Stimulated activated CD4-positive, alpha-beta T cell treated with anti-CD3 and anti-CD28 coated beads, Interleukin-2, amount 100 ng/mL, for 24 hours (primary cell): ENCODE measurements around the gene ZSCAN25.
"Not testable (repeated sequence)": the region's sequence is repeated elsewhere in the genome, so short reads cannot be mapped to it uniquely, and the experiment has no call there.

ENCODE experiments used
- DNase-seq, 2 donors: peaks; one replicate each; pipeline ENCODE4 v3.0.0-alpha.2; 2020

ZSCAN25 gene

DNA sequence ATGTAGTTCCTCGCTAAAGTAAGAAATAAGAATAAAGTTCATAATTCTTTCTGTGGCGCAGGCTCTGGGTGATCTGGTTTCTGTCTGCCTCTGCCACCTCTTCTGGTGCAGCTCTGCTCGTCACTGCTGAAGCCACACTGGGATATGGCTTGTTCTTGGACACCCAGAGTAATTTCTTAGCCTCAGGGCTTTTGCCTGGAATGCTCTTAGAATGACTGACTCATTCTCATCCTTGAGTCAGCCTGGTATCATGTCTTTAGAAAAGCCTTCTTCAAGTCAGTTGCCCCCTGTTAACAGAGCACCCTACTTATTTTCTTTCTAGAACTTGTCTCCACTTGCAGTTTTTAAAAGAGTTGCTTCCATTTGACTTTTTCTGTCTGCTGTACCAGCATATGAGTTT is 2.0 kb downstream of the ZSCAN25 start:
- no peak for DNase-seq

DNA sequence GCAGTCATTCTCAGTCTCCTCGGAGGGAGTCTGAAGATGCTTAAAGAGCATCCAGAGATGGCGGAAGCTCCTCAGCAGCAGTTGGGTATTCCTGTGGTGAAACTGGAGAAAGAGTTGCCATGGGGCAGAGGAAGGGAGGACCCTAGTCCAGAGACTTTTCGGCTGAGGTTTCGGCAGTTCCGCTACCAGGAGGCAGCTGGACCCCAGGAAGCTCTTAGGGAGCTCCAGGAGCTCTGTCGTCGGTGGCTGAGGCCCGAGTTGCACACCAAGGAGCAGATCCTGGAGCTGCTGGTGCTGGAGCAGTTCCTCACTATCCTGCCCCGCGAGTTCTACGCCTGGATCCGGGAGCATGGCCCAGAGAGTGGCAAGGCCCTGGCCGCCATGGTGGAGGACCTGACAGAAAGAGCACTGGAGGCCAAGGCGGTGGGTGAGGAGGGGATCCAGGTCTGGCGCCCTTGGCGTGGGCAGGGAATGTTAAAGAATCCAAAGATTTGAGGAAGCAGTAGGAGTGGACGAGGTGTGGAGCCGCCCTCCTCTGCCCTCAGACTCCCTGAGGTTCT is 2.9 kb downstream of the ZSCAN25 start:
- DNase-seq, result no peak

DNA sequence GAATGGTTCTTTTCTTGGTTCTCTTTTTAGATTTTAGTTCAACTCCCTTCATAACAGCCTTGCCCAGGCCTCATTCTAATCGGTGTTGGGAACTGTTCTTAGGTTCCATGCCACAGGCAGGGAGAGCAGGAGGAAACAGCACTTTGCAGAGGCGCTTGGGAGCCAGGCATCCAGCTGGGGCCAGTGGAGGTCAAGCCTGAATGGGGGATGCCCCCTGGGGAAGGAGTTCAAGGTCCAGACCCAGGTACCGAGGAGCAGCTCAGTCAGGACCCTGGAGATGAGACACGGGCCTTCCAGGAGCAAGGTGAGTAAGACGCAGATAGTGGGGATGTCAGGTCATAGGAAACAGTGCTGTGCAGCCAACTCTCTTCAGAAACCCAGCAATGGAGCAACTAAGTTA is 4.5 kb downstream of the ZSCAN25 start:
- no peak for DNase-seq

DNA sequence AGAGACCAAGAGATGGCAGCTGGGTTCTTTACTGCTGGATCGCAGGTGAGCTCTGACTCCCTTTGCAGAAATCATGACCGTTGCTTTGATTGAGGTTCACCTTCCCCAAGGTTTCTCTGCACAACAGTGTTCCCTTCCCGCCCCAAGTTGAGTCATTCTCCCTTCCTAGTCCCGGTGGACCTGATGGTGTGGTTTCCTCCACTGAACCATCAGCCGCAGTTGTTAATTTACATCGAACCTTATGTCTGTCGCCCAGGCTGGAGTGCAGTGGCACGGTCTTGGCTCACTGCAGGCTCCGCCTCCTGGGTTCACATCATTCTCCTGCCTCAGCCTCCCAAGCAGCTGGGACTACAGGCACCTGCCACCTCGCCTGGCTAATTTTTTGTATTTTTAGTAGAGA is 5.8 kb downstream of the ZSCAN25 start:
- no peak for DNase-seq

DNA sequence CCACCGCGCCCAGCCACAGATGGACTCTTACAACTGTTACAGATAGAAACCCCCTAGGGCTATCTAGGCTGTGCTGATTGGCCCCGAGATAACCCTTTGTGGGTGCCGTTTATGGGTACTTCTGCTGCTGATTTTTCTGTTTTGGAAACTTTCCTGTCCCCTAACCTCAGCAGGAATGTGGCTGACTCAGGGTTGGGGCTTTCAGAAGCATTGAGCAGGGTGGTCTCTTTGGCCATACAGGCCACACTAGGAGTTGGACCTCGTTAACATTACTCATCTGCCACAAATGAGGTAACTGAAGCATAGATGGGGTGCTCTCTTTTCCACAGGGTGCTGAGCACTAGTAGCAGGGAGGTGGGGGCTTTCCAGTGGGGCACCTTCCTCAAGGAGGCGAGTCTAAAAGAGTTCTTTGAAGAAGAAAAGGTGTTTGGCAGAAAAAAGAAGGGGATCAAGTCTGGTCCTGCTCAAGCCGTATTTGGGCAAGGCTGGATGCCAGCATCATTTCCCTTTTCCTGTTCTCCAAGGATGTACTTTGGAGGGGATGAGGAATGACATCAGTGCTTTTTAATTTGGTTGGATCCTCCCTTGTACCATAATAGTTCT is 6.4 kb downstream of the ZSCAN25 start:
- peak in 1 of 2 donors; percentile 36 for DNase-seq

DNA sequence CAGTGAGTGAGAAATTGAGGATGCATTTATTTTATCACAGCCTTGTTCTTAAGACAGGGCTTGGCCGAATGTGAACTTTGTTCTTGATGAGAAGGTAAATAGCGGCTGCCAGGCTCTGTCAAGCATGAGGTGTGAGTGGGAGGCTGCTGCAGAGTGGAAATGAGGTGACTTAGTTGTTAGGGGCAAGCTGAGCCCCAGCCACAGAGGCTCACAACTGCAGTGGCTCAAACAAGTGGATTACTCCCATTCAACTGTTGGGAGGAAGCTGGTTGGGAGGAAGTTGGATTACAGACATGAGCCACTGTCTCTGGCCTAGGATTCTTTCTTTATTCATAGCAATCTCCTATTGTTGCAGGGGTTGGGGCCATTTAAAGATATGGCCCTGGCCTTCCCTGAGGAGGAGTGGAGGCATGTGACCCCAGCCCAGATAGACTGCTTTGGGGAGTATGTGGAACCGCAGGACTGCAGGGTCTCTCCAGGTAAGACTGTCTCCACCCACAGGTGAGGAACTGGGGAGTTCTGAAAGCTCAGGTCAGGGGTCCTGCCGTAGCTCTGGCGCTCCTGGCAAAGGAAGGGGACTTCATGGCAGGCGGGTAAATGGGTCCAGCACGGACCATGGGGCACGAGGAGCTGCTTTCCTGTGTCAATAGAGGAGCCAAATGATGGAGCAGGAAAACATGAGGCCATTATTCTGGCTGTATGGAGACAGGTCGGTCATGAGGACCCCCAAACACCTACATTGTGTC is 7.1 kb downstream of the ZSCAN25 start:
- peak; percentile 34 to 43 for DNase-seq

DNA sequence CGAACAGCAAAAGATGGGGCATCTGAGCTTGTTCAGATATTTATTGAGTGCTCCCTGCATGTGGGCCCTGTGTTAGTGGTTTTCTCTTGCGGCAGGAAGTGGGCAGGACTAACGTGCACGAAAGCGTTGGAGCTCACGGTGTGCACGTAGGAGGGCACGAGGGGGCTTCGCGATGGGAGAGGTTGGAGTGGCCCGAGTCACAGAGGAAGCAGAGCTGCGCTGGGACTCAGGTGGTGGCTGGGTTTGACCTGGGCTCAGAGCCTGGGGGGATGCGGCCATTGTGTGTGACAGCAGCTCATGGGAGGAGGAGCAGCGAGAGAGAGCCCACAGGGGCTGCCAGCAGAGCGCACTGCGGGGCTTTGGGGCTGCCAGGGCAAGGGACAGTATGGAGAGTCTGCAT is 7.7 kb downstream of the ZSCAN25 start:
- DNase-seq, result peak; percentile 60 to 73

DNA sequence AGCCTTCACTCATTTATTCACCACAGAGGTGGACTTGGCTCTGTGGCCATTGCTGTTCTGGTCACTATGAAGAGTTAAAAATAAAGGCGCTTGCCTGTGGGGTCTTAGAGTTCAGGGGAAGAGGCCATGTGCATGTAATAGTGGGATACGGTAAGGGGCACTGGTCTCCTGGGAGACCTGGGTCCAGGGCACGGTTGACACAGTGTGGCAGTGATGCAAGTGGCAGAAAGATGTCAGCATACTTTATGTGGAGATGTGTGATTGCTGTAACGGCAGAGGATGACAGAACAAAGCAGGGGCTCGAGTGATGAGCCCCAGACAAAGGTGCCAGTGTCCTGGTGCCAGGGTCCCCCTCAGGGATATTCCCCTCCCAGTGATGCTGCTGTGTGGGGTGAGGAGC is 8.6 kb downstream of the ZSCAN25 start:
- no peak for DNase-seq

DNA sequence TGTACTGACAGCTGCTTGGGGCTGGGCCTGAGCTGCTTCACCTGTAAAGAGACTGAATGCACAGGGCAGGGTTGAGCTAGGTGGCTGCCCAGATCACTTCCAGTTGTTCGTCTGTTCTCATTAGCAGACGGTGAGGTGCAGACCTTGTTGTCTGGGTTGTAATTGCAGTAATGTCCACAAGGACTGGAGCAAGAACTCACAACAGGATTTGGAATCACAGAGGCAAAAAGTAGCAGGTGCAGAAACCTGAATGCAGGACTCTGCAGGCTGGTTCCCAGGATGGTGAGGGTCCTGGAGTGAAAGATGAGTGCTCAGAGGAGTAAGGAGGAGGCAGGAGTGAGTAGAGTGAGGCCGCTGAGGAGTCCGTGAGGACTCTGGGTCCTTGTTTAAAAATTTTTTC is 9.2 kb downstream of the ZSCAN25 start:
- no peak for DNase-seq

DNA sequence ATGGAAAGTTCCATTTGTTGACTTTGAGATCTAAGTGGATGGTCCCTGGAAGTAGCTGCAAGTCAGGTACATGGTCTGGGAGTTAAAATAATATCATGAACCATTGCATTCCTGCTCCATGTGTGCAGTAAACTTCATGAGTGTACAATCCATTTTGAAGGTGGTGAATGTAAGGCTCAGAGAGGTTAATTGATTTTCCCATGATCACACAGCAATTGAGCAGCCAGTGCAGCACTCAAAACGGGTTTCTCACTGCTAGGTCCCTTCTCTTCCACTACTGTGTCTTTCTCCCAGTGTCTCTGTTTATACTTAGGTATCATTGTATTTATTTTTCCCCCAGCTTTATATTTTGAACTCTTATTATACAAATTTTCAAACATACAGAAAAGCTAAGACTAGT is 9.9 kb downstream of the ZSCAN25 start:
- DNase-seq, result no peak

DNA sequence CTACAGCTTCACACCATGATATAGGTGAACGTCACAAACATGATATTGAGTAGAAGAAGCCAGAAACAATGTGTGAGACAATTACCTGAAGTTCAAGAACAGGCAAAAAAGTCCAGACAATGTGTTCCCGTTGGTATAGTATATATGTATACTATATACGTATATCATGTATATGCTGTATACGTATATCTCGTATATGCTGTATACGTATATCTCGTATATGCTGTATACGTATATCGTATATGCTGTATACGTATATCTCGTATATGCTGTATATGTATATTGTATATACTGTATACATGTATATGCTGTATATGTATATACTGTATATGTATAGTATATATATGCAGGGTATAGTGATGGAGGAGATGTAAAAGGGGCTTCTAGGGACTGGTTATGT is 10.8 kb downstream of the ZSCAN25 start:
- no peak for DNase-seq

DNA sequence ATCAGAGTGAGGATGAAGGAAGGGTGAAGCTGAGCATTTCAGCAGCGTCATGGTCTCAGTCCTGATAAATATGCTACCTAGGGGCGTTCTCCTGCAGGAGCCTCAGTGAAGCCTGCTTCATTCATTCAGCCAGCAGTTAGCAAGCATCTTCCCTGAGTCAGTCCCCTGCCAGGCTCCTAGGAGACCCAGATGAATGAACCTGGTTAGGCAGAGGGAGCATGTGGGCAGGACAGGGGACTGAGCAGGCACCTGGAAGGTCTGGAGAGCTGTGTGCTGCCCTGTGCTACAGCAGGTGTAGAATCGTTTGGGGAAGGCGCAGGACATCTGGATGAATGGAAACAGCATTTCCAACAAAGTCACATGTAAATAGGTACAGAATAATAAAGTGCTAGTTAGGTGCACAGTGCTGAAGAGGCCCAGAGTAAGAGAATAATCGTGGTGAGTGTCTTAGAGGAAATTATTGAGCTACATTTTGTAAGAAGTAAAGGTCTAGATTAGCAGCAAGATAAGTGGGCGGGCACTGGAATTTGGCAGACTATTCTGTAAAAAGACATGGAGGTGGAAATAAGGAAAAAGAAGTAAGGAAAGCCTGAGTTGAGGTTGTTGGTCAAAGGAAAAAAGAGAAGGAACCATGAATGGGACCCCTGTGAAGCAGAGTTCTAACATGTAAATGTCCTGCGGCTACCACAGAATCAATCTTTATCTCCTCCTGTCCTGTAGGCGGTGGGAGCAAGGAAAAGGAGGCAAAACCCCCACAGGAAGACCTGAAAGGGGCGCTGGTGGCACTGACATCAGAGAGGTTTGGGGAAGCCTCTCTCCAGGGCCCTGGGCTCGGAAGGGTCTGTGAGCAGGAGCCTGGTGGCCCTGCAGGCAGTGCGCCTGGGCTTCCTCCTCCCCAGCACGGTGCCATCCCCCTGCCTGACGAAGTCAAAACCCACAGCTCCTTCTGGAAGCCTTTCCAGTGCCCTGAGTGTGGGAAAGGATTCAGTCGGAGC is 12.0 kb downstream of the ZSCAN25 start:
- DNase-seq, result no peak

DNA sequence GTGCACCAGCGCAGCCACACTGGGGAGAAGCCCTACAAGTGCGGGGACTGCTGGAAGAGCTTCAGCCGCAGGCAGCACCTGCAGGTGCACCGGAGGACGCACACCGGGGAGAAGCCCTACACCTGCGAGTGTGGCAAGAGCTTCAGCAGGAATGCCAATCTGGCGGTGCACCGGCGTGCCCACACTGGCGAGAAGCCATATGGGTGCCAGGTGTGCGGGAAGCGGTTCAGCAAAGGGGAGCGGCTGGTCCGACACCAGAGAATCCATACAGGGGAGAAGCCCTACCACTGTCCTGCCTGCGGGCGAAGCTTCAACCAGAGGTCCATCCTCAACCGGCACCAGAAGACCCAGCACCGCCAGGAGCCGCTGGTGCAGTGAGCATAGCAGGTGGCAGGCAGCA is 12.9 kb downstream of the ZSCAN25 start:
- no peak for DNase-seq

DNA sequence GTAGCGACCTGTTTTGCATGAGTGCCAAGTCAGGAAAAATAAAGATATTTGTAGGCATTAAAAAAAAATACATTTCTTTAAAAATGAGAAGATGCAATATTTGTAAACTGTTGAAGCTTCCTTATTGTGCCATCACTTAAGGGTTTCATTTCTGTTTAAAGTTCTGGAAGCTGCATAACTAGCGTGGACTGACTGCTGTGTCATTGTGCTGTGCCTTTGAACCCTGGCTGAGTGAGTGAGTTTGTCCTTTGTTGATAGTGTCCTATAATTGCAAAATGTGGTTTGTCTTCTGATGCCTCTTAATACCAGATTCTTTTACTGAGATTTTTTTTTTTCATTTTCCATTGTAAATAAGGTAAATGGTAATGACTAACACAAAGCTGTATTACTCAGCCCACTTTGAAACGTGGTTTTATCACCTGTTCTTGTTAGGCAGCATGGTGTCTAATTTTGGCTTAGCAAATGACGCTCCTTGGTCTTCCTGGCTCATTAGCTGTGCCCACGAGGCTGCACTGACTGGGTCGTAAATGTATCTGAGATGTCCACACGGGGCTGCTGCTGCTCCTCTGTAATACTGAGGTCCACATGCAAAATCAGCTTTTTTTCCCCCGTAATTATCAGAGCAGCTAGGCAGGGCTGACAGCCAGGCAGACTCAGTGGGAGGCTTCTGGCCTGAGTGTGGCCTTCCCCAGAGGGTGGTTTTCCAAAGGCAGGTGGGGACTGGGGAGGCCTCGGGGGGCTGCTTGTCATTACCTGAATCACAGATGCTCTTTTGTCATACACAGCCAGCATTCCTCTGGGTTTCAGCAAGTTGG is 14.8 kb downstream of the ZSCAN25 start:
- peak; percentile 46 to 47 for DNase-seq

DNA sequence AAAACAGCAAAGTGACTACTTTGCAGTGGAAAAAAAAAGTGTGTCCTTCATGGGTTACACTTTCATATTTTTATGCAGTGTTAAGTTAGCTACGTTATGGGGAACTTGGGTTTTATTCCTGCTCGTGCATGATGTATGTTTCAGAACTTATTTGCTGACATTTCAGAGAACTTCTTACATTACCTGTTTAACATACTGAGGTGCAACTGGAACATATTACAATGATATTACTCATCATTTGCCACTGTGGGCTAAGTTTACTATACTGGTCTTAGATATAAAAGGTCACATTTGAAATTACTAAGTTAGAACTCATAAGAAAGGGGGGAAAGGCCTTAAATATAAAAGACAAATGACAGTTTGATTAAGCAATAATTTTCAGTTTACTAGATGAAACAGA is 20.7 kb downstream of the ZSCAN25 start:
- DNase-seq, result not testable (repeated sequence)

DNA sequence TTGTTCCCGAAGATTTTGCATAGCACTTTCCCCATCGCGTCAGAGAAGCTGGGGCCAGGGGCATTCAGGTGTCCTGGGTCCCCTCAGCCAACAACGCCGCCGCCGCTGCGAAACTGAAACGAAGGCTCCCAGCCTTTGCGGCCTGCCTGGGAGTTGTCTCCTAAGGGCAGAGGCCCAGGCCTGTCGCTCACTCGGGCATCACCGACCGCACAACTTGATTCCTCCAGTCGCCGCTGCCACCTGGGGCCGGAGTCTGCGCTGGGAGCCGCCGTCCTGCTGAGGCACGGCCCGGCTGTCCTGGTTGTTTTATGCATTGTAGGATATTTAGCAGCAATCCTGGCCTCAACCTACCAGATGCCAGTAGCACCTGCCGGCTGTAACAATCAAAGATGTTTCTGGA is 22.0 kb downstream of the ZSCAN25 start:
- no peak for DNase-seq

DNA sequence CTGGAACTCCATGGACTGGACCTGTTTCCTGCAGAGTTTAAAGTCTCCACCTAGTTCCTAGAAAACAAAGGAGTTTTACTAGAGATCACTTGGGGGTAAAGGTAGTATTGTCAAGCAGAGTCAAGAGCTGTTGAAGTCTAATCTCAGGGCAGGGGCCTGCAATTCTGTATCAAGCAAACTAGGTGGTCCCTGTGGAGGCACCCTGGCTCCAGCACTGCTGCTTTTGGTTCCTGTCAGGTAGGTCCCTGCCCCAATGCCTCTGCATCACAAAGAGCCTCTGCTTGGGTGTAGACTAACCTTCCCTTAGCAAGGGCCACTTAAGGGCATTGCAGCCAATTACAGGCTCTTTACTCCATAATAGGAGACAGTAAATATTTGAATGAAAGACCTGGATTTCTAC is 22.5 kb downstream of the ZSCAN25 start:
- no peak for DNase-seq

DNA sequence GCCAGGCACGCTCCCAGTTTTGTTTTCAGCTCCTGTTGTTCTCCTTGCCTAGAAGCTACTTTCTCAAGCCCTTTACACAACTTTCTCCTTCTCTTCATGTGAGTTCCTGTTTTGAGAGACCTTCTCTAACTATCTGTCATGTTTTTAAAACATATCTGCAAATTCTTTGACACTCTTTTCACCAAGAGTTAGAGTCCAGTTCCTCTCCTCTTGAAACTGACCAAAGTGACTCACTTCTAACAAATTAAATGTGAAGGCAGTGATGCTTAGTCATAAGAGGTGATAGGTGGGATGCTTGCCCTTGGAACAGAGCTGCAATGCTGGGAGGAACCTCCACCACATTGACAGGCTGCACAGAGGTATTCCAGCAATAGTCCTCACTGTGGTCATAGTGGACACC is 25.3 kb downstream of the ZSCAN25 start:
- no peak for DNase-seq

DNA sequence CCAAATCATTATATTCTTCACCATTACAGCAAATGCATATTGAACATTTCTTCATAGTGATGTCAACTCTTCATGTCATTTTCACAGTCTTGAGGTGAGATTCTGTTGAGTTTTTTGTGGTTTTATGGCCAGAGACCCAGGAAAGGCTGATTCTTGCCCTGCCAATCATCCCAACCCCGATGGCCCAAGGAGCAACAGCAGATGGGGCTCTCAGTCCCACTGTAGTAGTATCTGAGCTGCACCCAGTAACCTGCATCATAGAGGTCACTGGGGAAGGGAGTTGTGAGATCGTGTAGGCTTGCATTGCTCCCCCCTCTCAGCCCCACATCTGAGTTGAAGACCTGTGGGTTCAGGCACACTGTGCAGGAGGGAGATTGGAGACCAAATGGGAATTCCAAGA is 26.7 kb downstream of the ZSCAN25 start:
- DNase-seq, result no peak

DNA sequence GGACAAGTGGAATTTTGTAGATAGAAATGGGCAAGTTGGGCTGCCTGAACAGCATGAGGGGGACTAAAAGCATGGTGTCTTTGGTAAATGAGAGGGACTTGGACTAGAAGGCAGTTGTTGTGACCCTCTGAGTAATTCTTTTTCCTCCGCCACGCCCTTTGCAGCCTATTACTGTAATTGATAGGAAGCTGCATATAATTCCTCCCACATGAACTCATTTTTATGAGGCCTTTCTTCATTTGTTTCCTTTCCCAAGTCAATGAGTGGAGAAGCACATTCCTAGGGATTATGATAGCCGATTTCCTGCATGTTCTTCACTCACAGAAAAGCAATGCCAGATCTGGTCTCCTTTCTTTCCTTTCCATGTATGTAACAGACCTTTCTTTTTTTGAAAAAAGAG is 27.7 kb downstream of the ZSCAN25 start:
- DNase-seq, result no peak

DNA sequence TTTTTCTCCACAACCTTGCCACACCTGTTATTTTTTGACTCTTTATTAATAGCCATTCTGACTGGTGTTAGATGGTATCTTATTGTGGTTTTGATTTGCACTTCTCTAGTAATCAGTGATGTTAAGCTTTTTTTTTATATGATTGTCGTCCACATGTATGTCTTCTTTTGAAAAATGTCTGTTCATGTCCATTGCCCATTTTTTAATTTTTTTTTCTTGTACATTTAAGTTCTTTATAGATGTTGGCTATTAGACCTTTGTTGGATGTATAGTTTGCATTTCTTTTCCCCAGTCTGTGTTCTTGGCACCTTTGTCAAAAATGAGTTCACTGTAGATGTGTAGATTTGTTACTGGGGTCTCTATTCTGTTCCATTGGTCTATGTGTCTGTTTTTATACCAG is 28.8 kb downstream of the ZSCAN25 start:
- DNase-seq, result no peak

DNA sequence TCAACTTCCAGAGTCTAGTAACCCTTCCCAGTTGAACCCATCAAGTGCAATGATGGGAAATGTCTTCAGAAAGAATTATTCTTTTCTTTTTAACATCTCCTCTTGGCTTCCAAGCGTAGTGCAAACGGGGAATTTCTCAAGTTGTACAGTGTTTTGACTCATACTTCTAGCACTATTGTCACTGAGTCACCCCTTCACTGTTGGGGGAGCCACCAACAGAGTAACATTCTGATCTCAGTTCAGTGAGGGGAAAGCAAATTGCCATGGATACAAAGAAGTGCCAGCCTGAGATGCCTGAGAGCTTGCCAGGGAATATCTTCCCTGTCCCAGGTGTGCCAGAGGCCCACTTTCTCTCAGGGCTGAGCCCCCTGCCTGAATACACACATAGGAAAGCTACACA is 32.1 kb downstream of the ZSCAN25 start:
- DNase-seq, result no peak

DNA sequence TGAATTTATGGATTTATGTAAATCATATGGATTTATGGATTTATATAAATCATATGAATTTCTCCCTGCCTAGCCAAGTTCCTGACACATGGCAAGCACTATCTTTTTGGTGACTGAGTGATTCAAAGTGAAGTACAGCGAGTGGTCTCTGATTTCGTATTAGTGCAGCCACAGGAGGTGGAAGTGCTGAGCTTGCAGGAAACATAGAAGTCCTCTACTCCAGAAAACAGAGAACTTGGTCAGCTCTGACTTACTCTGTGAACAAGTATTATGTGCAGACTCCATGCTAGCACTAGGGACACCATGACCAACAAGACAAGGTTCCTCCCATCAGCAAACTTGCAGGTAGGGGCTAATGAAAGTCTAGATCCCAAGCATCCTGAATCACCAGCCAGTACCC is 34.5 kb downstream of the ZSCAN25 start:
- no peak for DNase-seq
